Neural cell (in vitro differentiated cells): Measurements from ENCODE around the gene TRNAU1AP.

ENCODE experiments used
- EP300 ChIP-seq: fragments of 450-650 bp; conservative IDR thresholded peaks from 2 replicates; pipeline ENCODE4 v1.6.1; 2014; ENCODE audit warnings: antibody characterized with exemption, mild to moderate bottlenecking, moderate library complexity; ENCODE audit not compliant: poor library complexity, severe bottlenecking
- EZH2 ChIP-seq: fragments of 200-600, 300-800 bp; shearing (Covaris generic), sonication (generic); IDR thresholded peaks from 2 replicates; pipeline ENCODE4 v1.6.1; 2014; ENCODE audit warnings: antibody characterized with exemption, low read length, borderline replicate concordance, mild to moderate bottlenecking; ENCODE audit not compliant: insufficient read depth, poor library complexity, severe bottlenecking
- POLR2AphosphoS5 ChIP-seq: IDR thresholded peaks from 2 replicates; pipeline ENCODE4 v1.6.1; 2012
- TAF1 ChIP-seq: IDR thresholded peaks from 2 replicates; pipeline ENCODE4 v1.6.1; 2012; ENCODE audit warnings: low read depth
- TF ChIP-seq, protein P1 (sequence below): fragments of 450-650 bp; IDR thresholded peaks from 2 replicates; pipeline ENCODE4 v1.5.1; 2014; ENCODE audit warnings: antibody characterized with exemption, mild to moderate bottlenecking, moderate library complexity; ENCODE audit not compliant: poor library complexity, severe bottlenecking
- TF ChIP-seq, protein P2 (sequence below): IDR thresholded peaks from 2 replicates; pipeline ENCODE4 v1.6.1; 2012; ENCODE audit warnings: borderline replicate concordance

DNA sequence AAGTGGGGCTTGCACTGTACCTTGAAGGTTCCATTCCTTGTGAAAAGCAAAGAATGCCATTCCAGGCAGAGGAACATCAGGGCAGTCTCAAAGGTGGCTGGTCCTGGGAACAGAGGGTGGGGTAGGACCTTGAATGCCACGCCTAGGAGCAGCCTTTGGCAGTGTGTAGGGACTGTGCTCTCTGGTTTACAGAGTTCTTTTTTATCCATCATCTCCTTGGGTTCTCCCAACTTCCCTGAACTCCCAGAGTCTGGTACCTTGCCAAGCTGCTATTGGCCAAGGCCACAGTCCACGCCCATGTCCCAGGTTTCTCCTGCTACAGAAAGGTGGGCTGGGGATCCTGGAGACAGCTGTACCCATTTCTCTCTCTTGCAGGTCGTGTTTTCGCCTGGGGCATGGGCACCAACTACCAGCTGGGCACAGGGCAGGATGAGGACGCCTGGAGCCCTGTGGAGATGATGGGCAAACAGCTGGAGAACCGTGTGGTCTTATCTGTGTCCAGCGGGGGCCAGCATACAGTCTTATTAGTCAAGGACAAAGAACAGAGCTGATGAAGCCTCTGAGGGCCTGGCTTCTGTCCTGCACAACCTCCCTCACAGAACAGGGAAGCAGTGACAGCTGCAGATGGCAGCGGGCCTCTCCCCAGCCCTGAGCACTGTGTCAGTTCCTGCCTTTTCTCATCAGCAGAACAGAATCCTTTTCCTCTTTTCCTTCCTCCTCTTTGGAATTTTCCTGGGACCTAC lies 15.3 kb upstream of the TRNAU1AP start:
- TF ChIP-seq, protein P1, sequence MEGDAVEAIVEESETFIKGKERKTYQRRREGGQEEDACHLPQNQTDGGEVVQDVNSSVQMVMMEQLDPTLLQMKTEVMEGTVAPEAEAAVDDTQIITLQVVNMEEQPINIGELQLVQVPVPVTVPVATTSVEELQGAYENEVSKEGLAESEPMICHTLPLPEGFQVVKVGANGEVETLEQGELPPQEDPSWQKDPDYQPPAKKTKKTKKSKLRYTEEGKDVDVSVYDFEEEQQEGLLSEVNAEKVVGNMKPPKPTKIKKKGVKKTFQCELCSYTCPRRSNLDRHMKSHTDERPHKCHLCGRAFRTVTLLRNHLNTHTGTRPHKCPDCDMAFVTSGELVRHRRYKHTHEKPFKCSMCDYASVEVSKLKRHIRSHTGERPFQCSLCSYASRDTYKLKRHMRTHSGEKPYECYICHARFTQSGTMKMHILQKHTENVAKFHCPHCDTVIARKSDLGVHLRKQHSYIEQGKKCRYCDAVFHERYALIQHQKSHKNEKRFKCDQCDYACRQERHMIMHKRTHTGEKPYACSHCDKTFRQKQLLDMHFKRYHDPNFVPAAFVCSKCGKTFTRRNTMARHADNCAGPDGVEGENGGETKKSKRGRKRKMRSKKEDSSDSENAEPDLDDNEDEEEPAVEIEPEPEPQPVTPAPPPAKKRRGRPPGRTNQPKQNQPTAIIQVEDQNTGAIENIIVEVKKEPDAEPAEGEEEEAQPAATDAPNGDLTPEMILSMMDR, result no peak
- no peak for TF ChIP-seq POLR2AphosphoS5
- no peak for TF ChIP-seq EZH2
- no peak for TF ChIP-seq EP300
- TF ChIP-seq, protein P2, sequence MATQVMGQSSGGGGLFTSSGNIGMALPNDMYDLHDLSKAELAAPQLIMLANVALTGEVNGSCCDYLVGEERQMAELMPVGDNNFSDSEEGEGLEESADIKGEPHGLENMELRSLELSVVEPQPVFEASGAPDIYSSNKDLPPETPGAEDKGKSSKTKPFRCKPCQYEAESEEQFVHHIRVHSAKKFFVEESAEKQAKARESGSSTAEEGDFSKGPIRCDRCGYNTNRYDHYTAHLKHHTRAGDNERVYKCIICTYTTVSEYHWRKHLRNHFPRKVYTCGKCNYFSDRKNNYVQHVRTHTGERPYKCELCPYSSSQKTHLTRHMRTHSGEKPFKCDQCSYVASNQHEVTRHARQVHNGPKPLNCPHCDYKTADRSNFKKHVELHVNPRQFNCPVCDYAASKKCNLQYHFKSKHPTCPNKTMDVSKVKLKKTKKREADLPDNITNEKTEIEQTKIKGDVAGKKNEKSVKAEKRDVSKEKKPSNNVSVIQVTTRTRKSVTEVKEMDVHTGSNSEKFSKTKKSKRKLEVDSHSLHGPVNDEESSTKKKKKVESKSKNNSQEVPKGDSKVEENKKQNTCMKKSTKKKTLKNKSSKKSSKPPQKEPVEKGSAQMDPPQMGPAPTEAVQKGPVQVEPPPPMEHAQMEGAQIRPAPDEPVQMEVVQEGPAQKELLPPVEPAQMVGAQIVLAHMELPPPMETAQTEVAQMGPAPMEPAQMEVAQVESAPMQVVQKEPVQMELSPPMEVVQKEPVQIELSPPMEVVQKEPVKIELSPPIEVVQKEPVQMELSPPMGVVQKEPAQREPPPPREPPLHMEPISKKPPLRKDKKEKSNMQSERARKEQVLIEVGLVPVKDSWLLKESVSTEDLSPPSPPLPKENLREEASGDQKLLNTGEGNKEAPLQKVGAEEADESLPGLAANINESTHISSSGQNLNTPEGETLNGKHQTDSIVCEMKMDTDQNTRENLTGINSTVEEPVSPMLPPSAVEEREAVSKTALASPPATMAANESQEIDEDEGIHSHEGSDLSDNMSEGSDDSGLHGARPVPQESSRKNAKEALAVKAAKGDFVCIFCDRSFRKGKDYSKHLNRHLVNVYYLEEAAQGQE, result no peak
- no peak for TF ChIP-seq TAF1
